ENCODE data around the gene KIF5C. TPM values are rescaled to one million over a fixed set of nuclear protein-coding genes. Genes with fewer than 3 reads are reported as not detected.

Gene KIF5C
- total RNA-seq, 1 experiment from 2014 or later, result 0.21 TPM

GRCh38 chr2:149004836-149005235 is 129.8 kb downstream of the KIF5C start:
- BruUV-seq (replicated peaks), result no TSS peak
- Mint-ChIP-seq H3K4me1 (ENCODE audit: insufficient read depth, unreplicated experiment) (no peaks in the 10 kb centered on the region), H3K4me3 (ENCODE audit: unreplicated experiment) (no peak overlapping the region), H3K9me3 (ENCODE audit: unreplicated experiment) (no peaks in the 10 kb centered on the region), H3K27ac (ENCODE audit: low read depth, unreplicated experiment) (no peak overlapping the region), H3K36me3 (ENCODE audit: insufficient read depth, unreplicated experiment) (no peaks in the 10 kb centered on the region), H3K27me3 (ENCODE audit: insufficient read depth, unreplicated experiment) (peaks cover 38% of the 10 kb centered on the region)
- TF ChIP-seq CTCF (IDR thresholded peaks at IDR 0.05; ENCODE audit: unreplicated experiment), result no peak
- ChIA-PET CTCF (interaction anchor here (0.6 kb wide), 1 partner anchor 296 kb away, joined by 3 read pairs; no protein-coding TSS in a partner anchor), POLR2A (no interaction called here)
- DNase-seq (ENCODE audit: unreplicated experiment), result no peak
- intact Hi-C loops (cut with micrococcal nuclease), result no loop called here

- BruUV-seq (replicated peaks), result no TSS peak
- ChIA-PET POLR2A (no interaction called here), CTCF (no interaction called here)
- no peak for TF ChIP-seq CTCF (IDR thresholded peaks at IDR 0.05; ENCODE audit: unreplicated experiment)
- H3K9me3 Mint-ChIP-seq (ENCODE audit: unreplicated experiment), result no peaks in the 10 kb centered on the region
- H3K4me1 Mint-ChIP-seq (ENCODE audit: insufficient read depth, unreplicated experiment), result no peaks in the 10 kb centered on the region
- no peak for DNase-seq (ENCODE audit: unreplicated experiment)
- H3K27me3 Mint-ChIP-seq (ENCODE audit: insufficient read depth, unreplicated experiment), result peaks cover 35% of the 10 kb centered on the region
- no peaks in the 10 kb centered on the region for H3K36me3 Mint-ChIP-seq (ENCODE audit: insufficient read depth, unreplicated experiment)
- no peak overlapping the region for H3K27ac Mint-ChIP-seq (ENCODE audit: low read depth, unreplicated experiment)
- no peak overlapping the region for H3K4me3 Mint-ChIP-seq (ENCODE audit: unreplicated experiment)
- intact Hi-C loops (cut with micrococcal nuclease), result no loop called here
These were observed 130.5 kb downstream of the KIF5C start for GRCh38 chr2:149005471-149006077.

GRCh38 chr2:149006883-149007543 is 132.0 kb downstream of the KIF5C start:
- Mint-ChIP-seq H3K4me1 (ENCODE audit: insufficient read depth, unreplicated experiment) (no peaks in the 10 kb centered on the region), H3K27me3 (ENCODE audit: insufficient read depth, unreplicated experiment) (peaks cover 26% of the 10 kb centered on the region), H3K36me3 (ENCODE audit: insufficient read depth, unreplicated experiment) (no peaks in the 10 kb centered on the region), H3K27ac (ENCODE audit: low read depth, unreplicated experiment) (no peak overlapping the region), H3K4me3 (ENCODE audit: unreplicated experiment) (no peak overlapping the region), H3K9me3 (ENCODE audit: unreplicated experiment) (no peaks in the 10 kb centered on the region)
- BruUV-seq (replicated peaks), result no TSS peak
- CTCF ChIA-PET, result interaction anchor here (0.6 to 3.6 kb wide), 6 partner anchors 11 to 307 kb away, joined by 3 to 33 read pairs (median 4); no protein-coding TSS in a partner anchor
- DNase-seq (ENCODE audit: unreplicated experiment), result no peak
- intact Hi-C loops (cut with micrococcal nuclease), result no loop called here
- no peak for TF ChIP-seq CTCF (IDR thresholded peaks at IDR 0.05; ENCODE audit: unreplicated experiment)
- POLR2A ChIA-PET, result interaction anchor here (0.8 kb wide), 1 partner anchor 1464 kb away, joined by 6 read pairs; no protein-coding TSS in a partner anchor

GRCh38 chr2:149008381-149008780 is 133.4 kb downstream of the KIF5C start:
- TF ChIP-seq CTCF (IDR thresholded peaks at IDR 0.05; ENCODE audit: unreplicated experiment), result no peak
- no peak overlapping the region for H3K27ac Mint-ChIP-seq (ENCODE audit: low read depth, unreplicated experiment)

More at GRCh38 chr2:149008381-149008780, 133.4 kb downstream of the KIF5C start:
- intact Hi-C loops (cut with micrococcal nuclease), result no loop called here
- no peaks in the 10 kb centered on the region for H3K4me1 Mint-ChIP-seq (ENCODE audit: insufficient read depth, unreplicated experiment)
- DNase-seq (ENCODE audit: unreplicated experiment), result no peak
- peaks cover 14% of the 10 kb centered on the region for H3K27me3 Mint-ChIP-seq (ENCODE audit: insufficient read depth, unreplicated experiment)
- ChIA-PET POLR2A (no interaction called here), CTCF (interaction anchor here (1.0 to 3.6 kb wide), 3 partner anchors 9 to 18 kb away, joined by 3 to 33 read pairs (median 5); no protein-coding TSS in a partner anchor)
- H3K9me3 Mint-ChIP-seq (ENCODE audit: unreplicated experiment), result no peaks in the 10 kb centered on the region
- H3K4me3 Mint-ChIP-seq (ENCODE audit: unreplicated experiment), result no peak overlapping the region
- H3K36me3 Mint-ChIP-seq (ENCODE audit: insufficient read depth, unreplicated experiment), result no peaks in the 10 kb centered on the region
- BruUV-seq (replicated peaks), result no TSS peak

All from MCF 10A (cell line).